Neuron (in vitro differentiated cells): ENCODE data around the gene PNPLA1.

Experiments
- H2AFZ ChIP-seq: one replicate; pipeline ENCODE4 v1.6.1; 2013; ENCODE audit warnings: low read depth, mild to moderate bottlenecking, inconsistent platforms, low read length, moderate library complexity
- H3K27me3 ChIP-seq: one replicate; pipeline ENCODE4 v1.6.1; 2013; ENCODE audit warnings: low read length; ENCODE audit not compliant: insufficient read depth
- H3K36me3 ChIP-seq: one replicate; pipeline ENCODE4 v1.6.1; 2013; ENCODE audit warnings: low read length; ENCODE audit not compliant: insufficient read depth
- H3K4me1 ChIP-seq: one replicate; pipeline ENCODE4 v1.6.1; 2013; ENCODE audit warnings: low read length; ENCODE audit not compliant: insufficient read depth
- H3K4me3 ChIP-seq: 2 replicates; pipeline ENCODE4 v1.5.1; 2013; ENCODE audit warnings: mild to moderate bottlenecking, low read length, moderate library complexity
- H3K9me3 ChIP-seq: one replicate; pipeline ENCODE4 v1.6.1; 2013; ENCODE audit warnings: low read length

PNPLA1 gene

DNA sequence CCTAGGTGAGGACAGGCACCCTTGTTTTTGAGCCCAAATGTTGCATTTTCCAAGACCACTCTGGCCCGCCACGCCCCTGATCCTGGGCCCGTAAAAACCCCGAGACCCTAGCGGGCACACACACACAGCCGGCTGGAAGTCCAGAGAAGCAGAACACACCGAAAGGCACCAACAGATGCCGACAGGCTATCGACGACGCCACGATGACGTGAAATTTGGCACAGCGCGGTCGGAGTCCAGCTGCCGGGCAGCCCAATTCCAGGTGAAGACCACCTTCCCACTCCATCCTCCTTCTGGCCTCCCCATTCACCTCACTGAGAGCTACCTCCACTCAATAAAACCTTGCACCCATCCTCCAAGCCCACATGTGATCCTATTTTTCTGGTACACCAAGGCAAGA, 34.0 kb upstream of the PNPLA1 start:
- no peaks in the 10 kb centered on the region for H3K4me1 ChIP-seq
- no peak overlapping the region for H2AFZ ChIP-seq
- H3K4me3 ChIP-seq: no peak overlapping the region
- H3K9me3 ChIP-seq: no peaks in the 10 kb centered on the region
- no peaks in the 10 kb centered on the region for H3K27me3 ChIP-seq
- peaks cover 20% of the 10 kb centered on the region for H3K36me3 ChIP-seq

DNA sequence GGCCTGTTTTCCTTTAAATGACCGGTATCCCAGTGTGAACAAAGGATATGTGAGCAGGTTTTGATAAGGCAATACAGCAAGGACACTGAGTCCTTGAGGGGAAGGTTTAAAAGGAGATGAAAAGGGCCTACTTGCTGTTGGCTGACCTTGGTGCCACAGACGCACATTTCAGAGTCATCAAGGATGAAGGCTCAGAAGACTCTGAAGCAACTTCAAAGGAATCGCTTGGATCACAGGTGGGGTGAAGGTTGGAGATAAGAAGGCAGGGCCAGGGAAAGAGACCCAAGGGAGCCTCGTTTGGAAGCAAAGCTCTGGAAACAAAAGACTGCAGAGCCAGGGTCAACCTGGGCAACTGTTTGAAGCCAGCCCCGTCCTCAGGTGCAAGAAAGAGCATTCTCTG, 30.1 kb upstream of the PNPLA1 start:
- peaks cover 2% of the 10 kb centered on the region for H3K4me1 ChIP-seq
- H3K4me3 ChIP-seq: no peak overlapping the region
- H3K27me3 ChIP-seq: no peaks in the 10 kb centered on the region
- no peaks in the 10 kb centered on the region for H3K36me3 ChIP-seq
- H2AFZ ChIP-seq: no peak overlapping the region
- H3K9me3 ChIP-seq: no peaks in the 10 kb centered on the region

DNA sequence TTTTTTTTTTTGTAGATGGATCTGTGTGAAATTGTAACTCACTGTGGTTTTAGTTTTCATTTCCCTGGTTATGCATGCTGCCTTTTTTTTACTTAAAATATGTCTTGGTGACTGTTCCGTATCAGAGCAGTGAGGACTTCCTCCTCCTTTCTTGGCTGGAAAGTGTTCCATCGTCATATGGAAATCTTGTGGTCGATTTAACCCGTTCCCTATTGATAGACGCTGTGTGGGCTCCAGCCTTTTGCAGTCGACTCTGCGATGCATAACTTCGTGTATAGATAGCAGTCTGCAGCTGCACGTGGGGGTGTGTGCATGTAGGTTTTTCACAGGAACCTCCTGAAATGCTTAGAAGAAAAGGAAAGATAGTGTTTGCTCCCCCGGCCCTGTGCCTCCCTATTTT, 28.1 kb upstream of the PNPLA1 start:
- H3K4me3 ChIP-seq: no peak overlapping the region
- no peaks in the 10 kb centered on the region for H3K27me3 ChIP-seq
- peaks cover 5% of the 10 kb centered on the region for H3K4me1 ChIP-seq
- H3K36me3 ChIP-seq: no peaks in the 10 kb centered on the region
- H2AFZ ChIP-seq: no peak overlapping the region
- H3K9me3 ChIP-seq: no peaks in the 10 kb centered on the region

DNA sequence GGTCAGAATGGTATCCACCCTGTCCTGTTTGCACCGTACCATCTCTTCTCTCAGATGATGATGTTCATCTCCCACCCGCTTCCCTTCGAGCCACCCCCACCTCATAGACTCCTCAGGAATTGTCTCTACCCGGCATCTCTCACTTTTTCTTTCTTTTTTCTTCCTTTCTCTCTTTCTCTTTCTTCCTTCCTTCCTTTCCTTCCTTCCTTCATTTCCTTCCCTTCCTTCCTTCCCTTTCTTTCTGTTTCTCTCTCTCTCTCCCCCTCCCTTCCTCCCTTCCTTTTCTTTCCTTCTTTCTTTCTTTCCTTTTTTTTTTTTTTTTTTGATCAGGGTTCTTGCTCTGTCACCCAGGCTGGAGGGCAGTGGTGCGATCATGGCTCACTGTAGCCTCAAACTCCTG, 27.7 kb upstream of the PNPLA1 start:
- Histone ChIP-seq H2AFZ (no peak overlapping the region), H3K27me3 (no peaks in the 10 kb centered on the region), H3K4me1 (peaks cover 5% of the 10 kb centered on the region), H3K9me3 (no peaks in the 10 kb centered on the region), H3K4me3 (no peak overlapping the region), H3K36me3 (no peaks in the 10 kb centered on the region)

DNA sequence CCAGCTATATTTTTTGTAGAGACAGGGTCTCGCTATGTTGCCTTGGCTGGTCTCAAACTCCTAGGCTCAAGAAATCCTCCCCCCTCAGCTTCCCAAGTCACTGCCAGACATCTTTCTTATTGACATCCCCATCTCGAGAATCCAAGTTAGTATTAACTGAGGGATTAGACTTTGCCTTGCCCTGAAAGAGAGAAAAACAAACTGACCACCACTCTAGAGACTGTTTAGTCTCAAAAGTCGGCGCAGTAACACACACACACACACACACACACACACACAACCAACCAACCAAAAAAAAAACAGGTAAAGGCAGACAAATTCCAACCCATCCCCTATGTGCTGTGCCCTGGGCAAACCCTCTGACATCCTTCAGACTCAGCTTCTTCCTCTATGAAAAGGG, 27.2 kb upstream of the PNPLA1 start:
- no peaks in the 10 kb centered on the region for H3K27me3 ChIP-seq
- H3K4me1 ChIP-seq: peaks cover 5% of the 10 kb centered on the region

DNA sequence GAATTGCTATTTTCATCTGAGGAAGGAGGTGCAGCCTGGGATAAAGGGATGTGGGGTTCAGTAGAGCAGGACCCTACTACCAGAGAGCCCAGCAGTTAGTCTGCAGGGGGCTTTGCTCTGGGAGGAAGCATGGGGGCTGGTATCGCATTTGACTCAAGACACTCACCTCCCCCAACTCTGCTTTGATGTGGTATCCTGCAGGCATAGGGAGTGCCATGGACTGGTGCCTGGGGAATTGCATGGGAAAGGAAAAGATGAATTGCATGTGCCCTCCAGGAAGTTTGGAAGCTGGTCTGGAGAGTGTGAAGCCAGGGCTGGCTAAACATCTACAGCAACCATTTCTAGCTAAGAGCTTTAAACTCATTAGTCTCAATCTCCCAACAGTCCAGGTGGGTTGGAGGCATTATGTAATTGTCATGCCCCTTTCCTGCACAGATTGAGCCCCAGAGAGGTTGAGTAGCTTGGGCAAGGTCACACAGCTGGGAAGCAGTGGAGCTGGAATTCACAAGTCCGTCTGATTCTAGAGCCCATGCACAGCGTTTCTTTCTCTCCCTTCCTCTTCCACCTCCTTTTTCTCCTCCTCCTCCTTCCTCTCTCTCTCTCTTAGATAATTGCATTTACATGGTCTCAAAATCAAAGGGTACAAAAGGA, 26.2 kb upstream of the PNPLA1 start:
- no peaks in the 10 kb centered on the region for H3K9me3 ChIP-seq
- H3K36me3 ChIP-seq: no peaks in the 10 kb centered on the region
- H3K4me1 ChIP-seq: peaks cover 5% of the 10 kb centered on the region
- H3K27me3 ChIP-seq: no peaks in the 10 kb centered on the region
- no peak overlapping the region for H3K4me3 ChIP-seq
- H2AFZ ChIP-seq: no peak overlapping the region

More for the DNA sequence above, 27.2 kb upstream of the PNPLA1 start:
- H2AFZ ChIP-seq: no peak overlapping the region
- H3K36me3 ChIP-seq: no peaks in the 10 kb centered on the region
- no peak overlapping the region for H3K4me3 ChIP-seq
- no peaks in the 10 kb centered on the region for H3K9me3 ChIP-seq

DNA sequence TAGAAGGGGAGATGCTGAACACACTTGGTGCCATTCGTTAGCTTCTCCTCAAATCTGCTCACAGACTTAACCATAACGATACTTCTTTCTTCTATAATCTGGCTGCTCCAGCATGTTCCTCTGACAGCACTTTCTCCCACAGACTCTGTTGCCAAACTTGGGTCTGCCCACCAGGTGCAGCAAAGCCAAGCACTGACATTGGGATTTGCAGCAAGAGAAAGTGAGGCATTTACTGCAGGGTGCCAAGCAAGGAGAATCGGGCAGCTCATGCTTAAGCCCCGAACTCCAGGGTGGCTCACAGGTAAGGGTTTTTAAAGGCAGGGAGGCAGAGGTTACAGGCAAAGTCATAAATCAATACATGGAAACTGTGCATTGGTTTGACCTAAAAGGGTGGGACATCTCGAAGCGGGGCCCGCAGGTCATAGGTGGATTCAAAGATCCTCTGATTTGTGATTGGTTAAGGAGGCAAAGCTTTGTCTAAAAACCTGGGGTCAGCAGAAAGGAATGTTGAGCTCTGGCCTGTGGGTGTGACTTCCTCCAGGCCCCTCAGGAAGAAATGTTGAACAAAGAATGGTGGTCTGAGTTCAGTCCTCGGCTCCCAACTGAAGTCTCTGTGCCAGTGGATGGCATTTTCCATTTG, 25.1 kb upstream of the PNPLA1 start:
- Histone ChIP-seq H3K36me3 (no peaks in the 10 kb centered on the region), H3K4me3 (no peak overlapping the region), H3K9me3 (no peaks in the 10 kb centered on the region), H2AFZ (no peak overlapping the region), H3K27me3 (no peaks in the 10 kb centered on the region), H3K4me1 (peaks cover 5% of the 10 kb centered on the region)

DNA sequence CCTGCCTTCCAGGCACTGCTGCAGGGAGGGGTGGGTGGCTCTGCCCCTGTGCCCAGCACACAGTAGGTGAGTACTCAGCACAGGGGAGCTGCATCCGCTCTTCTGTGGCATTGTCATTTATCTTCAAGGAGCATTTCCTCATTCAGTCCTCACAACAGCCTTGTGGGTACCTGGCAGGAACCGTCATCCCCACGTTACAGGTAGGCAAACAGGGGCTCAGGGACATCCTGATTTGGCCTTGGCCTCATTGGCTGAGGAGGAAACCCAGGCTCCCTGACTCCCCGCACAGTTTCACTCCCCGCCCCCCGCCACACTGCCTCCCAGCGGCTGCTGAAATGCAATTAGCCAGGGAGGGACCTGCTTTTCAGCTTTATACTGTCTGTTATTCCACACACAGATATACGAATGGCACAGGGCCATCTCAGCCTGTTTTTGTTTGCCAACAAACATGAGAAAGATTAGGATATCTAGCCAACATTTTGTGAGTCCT, 24.2 kb upstream of the PNPLA1 start:
- H2AFZ ChIP-seq: no peak overlapping the region
- no peak overlapping the region for H3K4me3 ChIP-seq
- no peaks in the 10 kb centered on the region for H3K27me3 ChIP-seq
- no peaks in the 10 kb centered on the region for H3K9me3 ChIP-seq
- peaks cover 5% of the 10 kb centered on the region for H3K4me1 ChIP-seq
- no peaks in the 10 kb centered on the region for H3K36me3 ChIP-seq

DNA sequence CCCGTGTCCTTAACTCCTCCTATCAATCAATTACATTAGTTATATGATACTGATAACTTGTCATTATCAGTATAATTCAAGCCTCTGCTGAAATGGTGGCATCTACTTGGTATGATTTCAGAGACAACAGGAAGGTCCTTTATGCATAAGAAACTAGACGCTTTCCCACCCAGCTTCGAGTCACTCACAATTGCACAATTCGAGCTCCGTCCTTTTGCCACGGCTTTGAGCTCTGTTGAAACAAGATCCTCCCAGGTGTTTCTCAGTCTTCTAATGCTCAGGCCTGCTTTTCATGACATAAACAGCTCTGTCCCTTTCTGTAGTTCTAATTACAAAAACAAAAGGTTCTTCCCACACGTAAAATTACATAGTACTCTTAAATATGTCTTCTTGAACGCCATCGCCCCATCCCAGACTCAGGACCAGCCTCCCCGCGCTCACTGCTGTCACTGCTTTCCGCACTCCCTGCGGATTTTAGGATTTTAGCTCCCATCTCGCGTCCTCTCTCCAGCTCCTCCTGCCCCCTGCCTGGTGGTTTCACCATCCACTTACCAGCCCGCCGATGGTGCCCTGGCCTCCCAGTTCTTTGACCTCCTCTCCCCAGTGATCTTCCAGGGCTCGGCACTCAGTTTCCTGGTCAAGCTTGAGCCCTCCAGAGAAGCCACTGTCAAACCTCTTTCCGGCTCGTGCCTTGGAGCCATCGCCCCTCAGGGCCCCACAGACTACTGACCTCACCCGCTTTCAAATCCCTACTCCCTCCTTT, 23.2 kb upstream of the PNPLA1 start:
- H3K9me3 ChIP-seq: no peaks in the 10 kb centered on the region
- H3K36me3 ChIP-seq: no peaks in the 10 kb centered on the region

DNA sequence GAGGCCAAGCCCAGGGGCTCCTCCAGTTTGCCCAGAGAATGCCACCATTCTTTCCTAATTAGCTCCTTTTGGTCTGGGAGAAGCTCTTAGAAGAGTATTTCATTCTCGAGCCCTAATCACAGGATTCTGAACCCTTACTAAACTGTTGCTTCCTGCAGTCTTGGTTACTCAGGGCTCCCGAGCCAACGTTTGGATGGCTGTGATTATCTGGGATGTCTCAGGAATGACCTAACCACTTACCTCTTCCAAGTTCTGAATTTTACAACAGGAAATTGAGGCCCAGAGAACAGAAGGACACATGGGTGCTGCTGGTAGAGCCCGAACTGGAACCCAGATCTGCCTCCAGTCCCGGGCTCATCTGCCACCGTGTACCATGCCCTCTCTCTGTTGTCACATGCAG, 22.2 kb upstream of the PNPLA1 start:
- H3K9me3 ChIP-seq: no peaks in the 10 kb centered on the region
- H2AFZ ChIP-seq: no peak overlapping the region
- no peaks in the 10 kb centered on the region for H3K27me3 ChIP-seq
- H3K4me1 ChIP-seq: peaks cover 5% of the 10 kb centered on the region
- no peak overlapping the region for H3K4me3 ChIP-seq
- no peaks in the 10 kb centered on the region for H3K36me3 ChIP-seq

More for the DNA sequence above, 23.2 kb upstream of the PNPLA1 start:
- Histone ChIP-seq H3K4me3 (no peak overlapping the region), H2AFZ (no peak overlapping the region), H3K4me1 (peaks cover 5% of the 10 kb centered on the region), H3K27me3 (no peaks in the 10 kb centered on the region)

DNA sequence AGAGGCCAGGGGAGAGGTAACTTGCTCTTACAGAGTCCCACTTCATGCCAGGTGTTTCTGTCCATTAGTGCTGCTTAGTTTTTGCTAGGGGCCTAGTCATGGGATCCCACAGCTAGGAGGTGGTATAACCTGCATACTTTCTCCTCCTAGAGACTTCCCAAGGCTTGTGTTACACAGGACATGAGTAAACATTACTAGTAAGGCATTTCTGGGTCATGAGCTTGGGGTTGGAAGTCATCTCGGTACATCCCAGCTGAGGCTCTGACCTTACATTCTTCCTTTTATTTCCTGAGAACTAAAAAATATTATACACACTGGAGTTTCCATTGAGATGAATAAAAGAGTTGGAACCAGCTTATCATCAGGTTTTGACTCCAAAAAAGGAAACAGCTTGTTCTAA, 20.9 kb upstream of the PNPLA1 start:
- Histone ChIP-seq H3K9me3 (no peaks in the 10 kb centered on the region), H3K4me3 (no peak overlapping the region), H3K36me3 (no peaks in the 10 kb centered on the region), H3K4me1 (peaks cover 5% of the 10 kb centered on the region), H2AFZ (no peak overlapping the region), H3K27me3 (no peaks in the 10 kb centered on the region)

DNA sequence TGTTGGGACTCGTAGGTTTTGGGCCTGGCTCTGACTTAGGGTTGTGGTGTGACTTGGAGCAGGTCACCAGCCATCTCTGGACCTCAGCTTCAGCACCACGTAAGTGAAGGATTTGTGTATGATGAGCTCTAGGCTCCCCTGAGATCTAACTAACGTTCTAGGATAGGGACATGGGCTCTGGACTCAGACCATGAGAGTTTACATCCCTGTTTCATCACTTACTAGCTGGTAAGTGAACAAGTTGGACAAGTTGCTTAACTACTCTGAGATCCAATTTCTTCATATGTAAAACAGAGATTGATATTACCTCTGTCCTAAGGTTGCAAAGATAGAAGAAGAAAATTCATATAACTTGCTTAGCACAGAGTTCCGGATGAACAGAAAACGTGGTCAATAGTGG, 20.3 kb upstream of the PNPLA1 start:
- no peak overlapping the region for H2AFZ ChIP-seq
- no peaks in the 10 kb centered on the region for H3K36me3 ChIP-seq
- H3K4me1 ChIP-seq: peaks cover 5% of the 10 kb centered on the region
- H3K27me3 ChIP-seq: no peaks in the 10 kb centered on the region
- no peak overlapping the region for H3K4me3 ChIP-seq
- H3K9me3 ChIP-seq: no peaks in the 10 kb centered on the region

DNA sequence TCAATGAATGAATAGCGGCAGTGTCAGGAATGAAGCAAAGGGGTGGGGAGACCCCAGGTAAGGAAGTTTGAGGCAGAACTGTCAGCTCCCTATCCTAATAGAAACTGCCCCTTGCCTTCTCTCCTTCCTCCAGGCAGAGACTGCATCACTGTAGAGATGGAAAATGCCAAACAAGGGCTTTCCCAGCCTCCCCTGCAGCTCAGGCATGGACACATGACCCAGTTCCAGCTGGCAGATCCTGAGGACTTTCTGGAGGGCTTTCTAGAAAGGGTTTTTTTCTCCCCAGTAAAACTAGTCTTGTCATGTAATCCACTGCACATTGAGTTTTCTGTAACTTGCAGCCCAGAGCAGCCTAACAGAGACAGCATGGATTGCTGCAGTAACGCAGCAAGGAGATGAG, 17.9 kb upstream of the PNPLA1 start:
- H3K4me3 ChIP-seq: no peak overlapping the region
- no peaks in the 10 kb centered on the region for H3K27me3 ChIP-seq
- H2AFZ ChIP-seq: no peak overlapping the region
- H3K4me1 ChIP-seq: no peaks in the 10 kb centered on the region
- H3K9me3 ChIP-seq: no peaks in the 10 kb centered on the region
- H3K36me3 ChIP-seq: no peaks in the 10 kb centered on the region
